GM10847 (cell line): ENCODE data around the gene OR6S1.

Experiments used
- POLR2A ChIP-seq: IDR thresholded peaks from 2 replicates; pipeline ENCODE4 v1.6.1; 2011; ENCODE audit not compliant: insufficient read length; ENCODE audit errors: extremely low read depth

OR6S1 gene

GRCh38 chr14:20624495-20625070 is 16.9 kb downstream of the OR6S1 start:
- TF ChIP-seq POLR2A, result no peak

GRCh38 chr14:20623798-20624197 is 17.7 kb downstream of the OR6S1 start:
- TF ChIP-seq POLR2A, result no peak

DNA sequence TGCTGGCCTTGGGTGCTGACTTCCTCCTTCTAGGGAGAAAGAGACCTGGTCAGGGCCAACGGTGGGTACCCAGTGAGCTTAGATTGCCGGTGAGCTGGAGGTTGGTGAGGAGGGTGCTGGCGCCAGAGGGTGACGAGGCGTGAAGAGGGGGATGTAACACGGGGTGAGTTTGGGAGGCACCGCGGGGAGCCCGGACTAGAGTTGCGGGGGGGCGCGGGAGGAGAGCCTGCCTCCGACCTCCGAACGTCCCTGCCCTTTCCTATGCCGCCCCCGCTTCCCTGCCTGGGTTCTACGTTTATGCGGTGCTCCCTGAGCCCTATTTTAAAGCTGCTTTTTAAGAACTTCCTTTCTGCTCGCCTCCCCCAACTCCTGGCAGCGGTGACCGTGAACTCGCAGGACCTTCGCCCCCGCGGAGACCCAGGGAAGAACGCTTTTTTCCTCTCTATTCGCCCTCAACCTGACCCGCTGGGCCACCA is 18.6 kb downstream of the OR6S1 start:
- TF ChIP-seq POLR2A, result no peak

DNA sequence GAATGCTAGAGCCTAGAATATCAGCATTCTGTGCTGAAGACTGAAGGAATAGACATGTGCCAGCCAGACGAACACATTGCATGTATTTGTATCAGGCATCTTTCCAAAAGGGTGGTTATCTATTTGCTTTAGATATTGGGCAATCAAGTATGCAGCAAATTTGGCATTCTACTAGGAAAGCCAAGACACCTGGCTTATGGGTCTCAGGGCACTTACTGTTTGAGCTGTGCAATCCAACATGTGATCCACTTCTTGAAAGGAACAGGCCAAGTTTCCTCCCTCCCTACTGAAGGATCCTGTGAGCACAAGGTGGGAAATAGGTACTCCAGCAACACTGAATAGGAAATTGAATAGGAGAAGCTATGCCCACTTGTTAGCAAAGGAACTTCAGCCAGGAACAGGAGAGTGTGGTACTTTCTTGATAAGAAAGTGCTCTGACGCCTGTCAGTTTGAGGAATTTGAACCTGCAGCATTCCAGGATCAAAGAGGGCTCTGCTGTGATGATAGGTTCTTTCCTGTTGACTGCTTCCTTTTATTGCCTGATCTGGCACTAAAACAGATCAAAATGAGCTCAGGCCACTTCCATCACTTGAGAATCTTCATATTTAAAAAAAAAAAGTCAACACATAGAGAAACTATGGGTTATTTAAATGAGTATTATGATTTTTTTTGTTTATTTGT is 20.6 kb downstream of the OR6S1 start:
- TF ChIP-seq POLR2A, result no peak

DNA sequence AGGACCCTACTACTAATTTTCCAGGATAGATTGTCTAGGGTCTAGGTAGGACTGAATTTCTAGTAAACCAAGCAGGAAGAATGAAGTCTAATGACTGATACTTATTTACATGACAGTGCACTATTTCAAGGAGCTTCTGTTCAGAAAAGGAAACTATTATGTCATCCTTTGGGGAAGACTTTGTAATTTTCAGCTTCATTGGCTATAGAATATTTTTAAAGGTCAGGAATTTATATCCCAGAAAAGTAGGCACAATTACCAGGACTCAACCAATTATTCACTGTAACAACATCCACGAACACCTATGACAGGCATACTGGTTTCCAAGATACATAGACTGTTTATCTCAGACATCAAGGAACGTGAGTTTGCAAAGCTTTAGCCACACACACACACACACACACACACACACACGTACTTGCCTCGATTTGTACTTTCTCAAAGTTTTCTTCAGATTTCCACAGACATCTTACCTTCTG is 23.2 kb downstream of the OR6S1 start:
- TF ChIP-seq POLR2A, result no peak

DNA sequence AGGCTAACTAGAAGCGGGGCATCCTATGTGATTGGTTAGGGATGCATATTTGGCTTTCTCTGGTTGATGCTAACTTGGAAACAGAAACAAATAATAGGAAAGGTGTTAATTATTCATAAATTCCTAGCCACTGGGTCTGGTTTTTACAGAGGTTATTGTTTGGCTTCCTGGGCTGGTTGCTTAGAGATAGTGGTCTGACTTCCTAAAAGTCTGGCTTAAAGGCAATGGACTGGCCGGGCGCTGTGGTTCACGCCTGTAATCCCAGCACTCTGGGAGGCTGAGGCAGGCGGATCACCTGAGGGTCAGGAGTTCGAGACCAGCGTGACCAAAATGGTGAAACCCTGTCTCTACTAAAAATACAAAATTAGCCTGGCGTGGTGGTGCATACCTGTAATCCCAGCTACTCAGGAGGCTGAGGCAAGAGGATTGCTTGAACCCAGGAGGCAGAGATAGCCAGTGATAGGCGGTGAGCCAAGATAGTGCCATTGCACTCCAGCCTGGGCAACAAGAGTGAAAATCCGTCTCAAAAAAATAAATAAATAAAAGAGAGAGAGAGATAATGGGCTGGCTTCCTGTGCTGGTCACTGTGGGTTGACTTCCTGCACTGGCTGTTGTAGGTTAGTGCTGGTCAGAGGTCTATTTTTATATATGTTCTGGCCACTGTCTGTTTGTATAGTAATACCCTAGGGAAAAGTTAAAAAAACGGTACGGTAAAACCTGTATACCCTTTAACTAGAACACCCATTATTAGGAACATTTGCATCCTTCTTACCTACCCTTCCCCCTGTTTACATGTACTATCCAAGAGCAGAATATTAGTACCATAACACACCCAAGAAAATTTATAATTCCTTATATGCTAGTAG is 24.1 kb downstream of the OR6S1 start:
- no peak for TF ChIP-seq POLR2A

DNA sequence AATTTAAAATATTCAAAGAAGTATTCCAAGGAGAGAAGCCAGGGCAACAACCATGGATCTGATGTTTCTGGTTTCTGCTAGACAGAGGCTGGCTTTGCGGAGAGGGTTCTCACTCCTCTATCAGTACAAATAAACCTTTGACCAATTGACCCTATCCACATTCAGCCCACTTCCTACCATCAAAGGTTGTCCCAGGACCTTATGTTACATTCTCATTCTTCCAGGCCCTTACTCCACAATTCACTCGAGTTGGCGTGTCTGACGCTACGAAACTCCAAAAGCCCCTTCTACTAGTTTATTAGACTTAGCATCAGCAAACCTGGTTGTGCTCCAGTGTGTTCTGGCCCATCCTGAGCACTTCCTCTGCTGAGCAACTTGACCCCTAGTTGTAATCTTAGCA is 25.5 kb downstream of the OR6S1 start:
- TF ChIP-seq POLR2A, result no peak

DNA sequence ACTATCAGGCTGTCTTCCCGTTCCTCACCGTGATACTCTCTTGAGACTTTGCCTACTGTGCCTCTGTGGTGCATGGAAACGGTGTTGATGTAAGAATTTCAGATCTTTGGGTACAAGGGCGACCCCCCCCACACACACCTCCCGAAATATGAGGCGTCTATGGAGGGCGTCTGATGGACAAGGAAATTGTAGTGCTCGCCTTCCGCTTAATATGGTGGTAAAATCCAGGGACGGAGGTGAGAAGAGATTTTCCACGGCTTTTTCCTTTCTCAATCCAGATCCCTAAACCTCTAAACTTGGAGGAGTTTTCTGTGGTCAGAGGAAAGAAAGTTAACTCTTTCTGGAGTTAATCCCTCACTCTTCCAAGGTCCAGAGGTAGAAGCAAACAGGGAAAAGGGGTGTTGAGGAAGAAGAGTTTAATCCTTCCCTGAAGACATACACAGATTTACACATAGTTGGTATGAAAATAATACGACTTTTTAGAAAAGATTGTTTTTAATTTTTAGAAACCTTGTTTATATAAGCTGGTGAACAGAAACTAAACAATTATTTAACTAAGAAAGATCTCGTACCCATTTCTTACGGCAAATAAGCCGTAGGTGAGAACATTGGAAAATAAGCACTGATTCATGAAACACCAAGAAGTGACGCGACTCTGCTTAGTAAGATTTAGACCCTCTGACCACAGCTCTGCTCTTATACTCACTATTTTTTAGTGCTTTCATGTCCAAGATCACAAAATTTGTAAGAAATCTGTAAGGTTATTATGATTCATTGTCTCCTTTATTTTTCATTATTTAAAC is 27.3 kb downstream of the OR6S1 start:
- TF ChIP-seq POLR2A, result no peak

GRCh38 chr14:20613094-20614037 is 28.1 kb downstream of the OR6S1 start:
- TF ChIP-seq POLR2A, result no peak

DNA sequence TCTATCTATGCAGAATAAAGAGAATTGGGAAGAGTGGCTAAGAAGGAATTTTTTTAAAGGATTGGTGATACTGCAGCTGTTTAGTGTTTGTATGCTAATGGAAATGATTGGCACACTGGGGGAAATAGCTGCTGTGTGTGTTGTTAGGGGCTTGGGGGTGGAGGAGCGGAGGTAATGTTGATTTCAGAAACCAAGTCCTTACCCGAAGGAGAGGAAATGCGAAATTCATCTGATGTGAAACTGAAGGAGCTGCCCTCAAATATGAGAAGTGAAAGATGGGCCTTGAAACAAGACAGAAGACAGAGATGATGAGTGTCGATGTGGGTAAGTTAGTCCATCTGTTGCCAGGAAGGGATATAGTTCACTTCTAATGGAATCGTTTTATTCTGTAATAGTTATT is 29.1 kb downstream of the OR6S1 start:
- TF ChIP-seq POLR2A, result no peak

GRCh38 chr14:20611277-20611676 is 30.2 kb downstream of the OR6S1 start:
- no peak for TF ChIP-seq POLR2A

GRCh38 chr14:20610002-20610765 is 31.3 kb downstream of the OR6S1 start:
- TF ChIP-seq POLR2A, result no peak
